Aorta (tissue), 5 donors: ENCODE results near the gene TCL1A. TPM values are rescaled to one million over a fixed set of nuclear protein-coding genes. Genes with fewer than 3 reads are reported as not detected.

ENCODE experiments used
- ATAC-seq: fragments of 200-7000 bp; cut with Tn5 transposase; one replicate; pipeline ENCODE4 v1.9.1; 2022; ENCODE audit warnings: moderate library complexity; ENCODE audit not compliant: low FRiP score
- DNase-seq, 2 donors: peaks; one replicate each; pipeline ENCODE4 v3.0.0-alpha.2; 2020
- H3K27ac ChIP-seq, 2 donors: one replicate each; pipeline ENCODE4 v1.5.1; 2013; ENCODE audit warnings: low read length in 2 of 2, mild to moderate bottlenecking in 2 of 2, moderate library complexity in 2 of 2, control low read depth in 1 of 2, inconsistent platforms in 1 of 2, low read depth in 1 of 2
- H3K27me3 ChIP-seq, 2 donors: one replicate each; pipeline ENCODE4 v1.6.1; 2013; ENCODE audit warnings: control low read depth in 1 of 2, low read length in 1 of 2, mild to moderate bottlenecking in 1 of 2, moderate library complexity in 1 of 2; ENCODE audit not compliant: insufficient read depth in 2 of 2, control insufficient read depth in 1 of 2
- H3K36me3 ChIP-seq, 2 donors: one replicate each; pipeline ENCODE4 v1.6.1; 2013; ENCODE audit warnings: control low read depth in 1 of 2, low read length in 1 of 2, mild to moderate bottlenecking in 1 of 2; ENCODE audit not compliant: insufficient read depth in 2 of 2, control insufficient read depth in 1 of 2
- H3K4me1 ChIP-seq, 2 donors: one replicate each; pipeline ENCODE4 v1.6.1; 2013; ENCODE audit warnings: low read length in 2 of 2, control low read depth in 1 of 2, mild to moderate bottlenecking in 1 of 2, moderate library complexity in 1 of 2; ENCODE audit not compliant: insufficient read depth in 2 of 2, control insufficient read depth in 1 of 2
- H3K4me3 ChIP-seq, 2 donors: one replicate each; pipeline ENCODE4 v1.5.1; 2013; ENCODE audit warnings: low read length in 2 of 2, control low read depth in 1 of 2, mild to moderate bottlenecking in 1 of 2
- H3K9me3 ChIP-seq: one replicate; pipeline ENCODE4 v1.6.1; 2013; ENCODE audit warnings: mild to moderate bottlenecking, low read length; ENCODE audit not compliant: control insufficient read depth
- WGBS, 2 donors: extraction: QIAGEN DNeasy Blood & Tissue Kit; methylation state at CpG; one replicate each; pipeline ENCODE4 v1.1.7; 2013; 5-methylcytosine and 5-hydroxymethylcytosine counted together
- intact Hi-C, 2 donors: fragments of 100-400 bp; cut with DNase I; formaldehyde crosslinking; loops; one replicate each; pipeline versions ENCODE4 v1.14.2 to v1.15.0; 2022
- polyA plus RNA-seq, 2 donors: library from polyadenylated mRNA; stranded (reverse); fragments of 200-250 nt; gene quantifications; one replicate each; pipeline ENCODE4 v1.2.3, GENCODE V29; 2013
- total RNA-seq, 2 donors: library from RNA; stranded (reverse); fragmentation: NEBNext Ultra II Directional; extraction: Animal tissue kit (Norgen Biotek cat#: 25700); gene quantifications; one replicate each; pipeline ENCODE4 v1.2.1, GENCODE V29; 2021
- donor health status: healthy with polysubstance abuse.
- donor health status: Bipolar disorder and iron deficiency.
- donor health status: DM: no; HTN: no; CAD: no.
- donor health status: DM: no; HTN: no; CAD: no.
- donor health status: DM: yes; HTN: yes; CAD: no.

Gene TCL1A
- total and polyA plus RNA-seq, 4 donors, result not detected

- no peak for DNase-seq
- no peak for ATAC-seq
- WGBS, 2 donors, result 29 to 31% methylated on average over 5 of the region's 5 CpGs
- no peaks in the 10 kb centered on the region for H3K36me3 ChIP-seq
- no peaks in the 10 kb centered on the region for H3K4me1 ChIP-seq
- no peaks in the 10 kb centered on the region for H3K27me3 ChIP-seq
- no peaks in the 10 kb centered on the region for H3K9me3 ChIP-seq
- H3K4me3 ChIP-seq, result no peak overlapping the region
- intact Hi-C loops, result no loop called here
- H3K27ac ChIP-seq, result no peak overlapping the region
Observed at GRCh38 chr14:95689441-95689840, 24.5 kb downstream of the TCL1A start.

- DNase-seq (no peak), ATAC-seq (no peak)
- Histone ChIP-seq H3K27me3 (no peaks in the 10 kb centered on the region), H3K4me3 (no peak overlapping the region), H3K36me3 (no peaks in the 10 kb centered on the region), H3K4me1 (no peaks in the 10 kb centered on the region), H3K9me3 (no peaks in the 10 kb centered on the region), H3K27ac (no peak overlapping the region)
- 55 to 65% methylated on average over 2 of the region's 2 CpGs for WGBS, 2 donors
- intact Hi-C loops, result no loop called here
Observed at GRCh38 chr14:95686935-95687334, 27.0 kb downstream of the TCL1A start.

DNA sequence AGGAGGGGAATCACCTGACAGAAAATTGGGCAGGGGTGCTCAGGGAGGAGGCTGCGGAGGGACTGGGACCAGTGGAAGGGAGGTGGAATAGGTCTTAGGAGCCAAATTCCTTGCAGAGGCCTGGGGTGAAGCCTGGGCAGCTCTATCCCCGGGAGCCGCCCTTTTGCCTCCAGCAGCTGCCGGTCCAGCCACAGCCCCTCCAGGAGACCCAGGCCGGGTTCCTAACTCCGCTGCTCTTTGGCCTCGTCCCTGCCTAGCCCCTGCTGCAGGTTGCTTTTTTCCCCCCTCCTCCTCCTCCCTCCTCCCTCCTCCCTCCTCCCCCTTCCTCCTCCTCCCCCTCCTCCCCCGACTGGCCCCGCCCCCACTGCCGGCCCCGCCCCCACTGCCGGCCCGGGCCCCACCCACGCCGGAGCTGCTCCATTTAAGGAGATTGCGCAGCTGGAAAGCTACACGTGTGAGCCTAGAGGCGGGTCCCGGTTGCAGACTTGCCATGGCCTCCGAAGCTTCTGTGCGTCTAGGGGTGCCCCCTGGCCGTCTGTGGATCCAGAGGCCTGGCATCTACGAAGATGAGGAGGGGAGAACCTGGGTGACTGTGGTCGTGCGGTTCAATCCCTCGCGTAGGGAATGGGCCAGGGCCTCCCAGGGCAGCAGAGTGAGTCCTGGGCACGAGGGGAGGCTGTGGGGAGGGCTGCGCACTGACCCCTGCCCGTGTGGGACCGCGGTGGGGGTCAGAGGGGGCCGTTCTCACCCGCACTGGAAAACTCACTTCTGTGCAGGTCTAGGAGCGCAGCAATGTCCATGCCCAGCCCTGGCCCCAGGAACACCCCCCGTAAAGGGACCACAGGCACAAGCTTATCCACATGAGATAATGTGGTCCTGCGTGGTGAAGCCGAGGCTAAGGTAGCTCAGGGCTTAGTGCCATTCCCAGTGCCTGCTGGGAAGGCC, 27.7 kb downstream of the TCL1A start, which contains the start of gene TCL1B:
Gene TCL1B, plus strand, starts transcription at position 449 of the 945 bp plus-strand sequence. Its CDS starts 42 bp downstream, at position 491.
- intact Hi-C loops, result no loop called here
- ATAC-seq (no peak), DNase-seq (no peak)
- no peak within 1 kb of the TSS for H3K4me3 ChIP-seq
- H3K27me3 ChIP-seq, result no peaks in the 10 kb centered on the region
- H3K4me1 ChIP-seq, result no peaks in the 10 kb centered on the region
- 81 to 87% methylated on average over 26 to 38 of the region's 38 CpGs for WGBS, 2 donors
- no peak within 1 kb of the TSS for H3K27ac ChIP-seq
- no peaks in the 10 kb centered on the region for H3K9me3 ChIP-seq
- H3K36me3 ChIP-seq, result no peaks in the 10 kb centered on the region

DNA sequence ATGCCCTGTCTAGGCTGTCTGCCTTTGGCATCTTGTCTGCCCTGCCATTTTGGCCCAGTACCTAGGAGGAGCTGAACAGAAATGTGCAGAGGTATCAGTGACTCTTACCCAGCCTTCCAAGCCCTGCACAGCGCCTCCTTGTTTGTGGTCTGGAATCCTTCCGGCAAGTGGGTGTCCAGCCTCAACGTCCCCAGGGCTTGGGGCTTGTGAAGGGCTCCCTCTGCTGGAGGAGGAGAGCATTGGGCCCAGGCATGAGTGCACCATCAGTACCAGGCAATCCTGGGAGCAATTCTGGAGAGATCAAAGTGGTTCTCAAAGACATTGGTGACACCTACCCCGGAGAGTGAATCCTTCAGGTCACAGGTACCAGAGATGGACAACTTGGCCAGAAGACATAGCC, 30.1 kb downstream of the TCL1A start:
- no peaks in the 10 kb centered on the region for H3K27me3 ChIP-seq
- intact Hi-C loops, result no loop called here
- 53 to 70% methylated on average over 4 of the region's 4 CpGs for WGBS, 2 donors
- DNase-seq (no peak), ATAC-seq (no peak)
- no peaks in the 10 kb centered on the region for H3K9me3 ChIP-seq
- H3K27ac ChIP-seq, result no peak overlapping the region
- no peaks in the 10 kb centered on the region for H3K4me1 ChIP-seq
- H3K4me3 ChIP-seq, result no peak overlapping the region
- H3K36me3 ChIP-seq, result no peaks in the 10 kb centered on the region

GRCh38 chr14:95681153-95681552, 32.8 kb downstream of the TCL1A start:
- no peak for DNase-seq
- Histone ChIP-seq H3K4me3 (no peak overlapping the region), H3K9me3 (peaks cover 2% of the 10 kb centered on the region), H3K27ac (no peak overlapping the region), H3K4me1 (no peaks in the 10 kb centered on the region), H3K27me3 (no peaks in the 10 kb centered on the region), H3K36me3 (no peaks in the 10 kb centered on the region)
- 78 to 80% methylated on average over 2 of the region's 2 CpGs for WGBS, 2 donors
- ATAC-seq, result no peak
- intact Hi-C loops, result no loop called here

- Histone ChIP-seq H3K36me3 (no peaks in the 10 kb centered on the region), H3K4me3 (no peak overlapping the region), H3K9me3 (peaks cover 2% of the 10 kb centered on the region), H3K4me1 (no peaks in the 10 kb centered on the region), H3K27me3 (no peaks in the 10 kb centered on the region), H3K27ac (no peak overlapping the region)
- WGBS, 2 donors, result 21 to 22% methylated on average over 8 of the region's 8 CpGs
- no peak for DNase-seq
- ATAC-seq, result no peak
- intact Hi-C loops, result no loop called here
Observed at GRCh38 chr14:95679998-95680735, 33.8 kb downstream of the TCL1A start.

DNA sequence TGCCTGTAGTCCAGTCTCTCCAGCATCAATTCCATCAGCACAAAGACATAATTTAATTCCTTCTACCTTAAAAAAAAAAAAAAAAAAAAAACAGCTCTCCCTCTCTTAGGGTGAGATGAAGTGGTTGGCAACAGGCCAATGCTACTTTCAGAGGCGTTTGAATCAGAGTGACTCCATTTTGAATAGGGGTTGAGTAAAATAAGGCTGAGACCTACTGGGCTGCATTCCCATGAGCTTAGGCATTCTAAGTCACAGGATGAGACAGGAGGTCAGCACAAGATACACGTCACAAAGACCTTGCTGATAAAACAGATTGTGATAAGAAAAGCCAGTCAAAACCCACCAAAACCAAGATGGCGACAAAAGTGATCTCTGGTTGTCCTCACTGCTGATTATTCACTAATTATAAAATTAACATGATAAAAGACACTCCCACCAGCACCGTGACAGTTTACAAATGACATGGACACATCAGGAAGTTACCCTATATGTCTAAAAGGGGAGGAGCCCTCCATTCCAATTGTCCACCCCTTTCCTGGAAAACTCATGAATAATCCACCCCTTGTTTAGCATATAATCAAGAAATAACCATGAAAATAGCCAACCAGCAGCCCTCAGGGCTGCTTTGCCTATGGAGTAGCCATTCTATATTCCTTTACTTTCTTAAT, 34.6 kb downstream of the TCL1A start:
- intact Hi-C loops, result no loop called here
- Histone ChIP-seq H3K4me3 (no peak overlapping the region), H3K4me1 (no peaks in the 10 kb centered on the region), H3K27ac (no peak overlapping the region), H3K9me3 (peaks cover 2% of the 10 kb centered on the region), H3K36me3 (no peaks in the 10 kb centered on the region), H3K27me3 (no peaks in the 10 kb centered on the region)
- 62 to 65% methylated on average over 4 of the region's 4 CpGs for WGBS, 2 donors
- no peak for ATAC-seq
- DNase-seq, result no peak

DNA sequence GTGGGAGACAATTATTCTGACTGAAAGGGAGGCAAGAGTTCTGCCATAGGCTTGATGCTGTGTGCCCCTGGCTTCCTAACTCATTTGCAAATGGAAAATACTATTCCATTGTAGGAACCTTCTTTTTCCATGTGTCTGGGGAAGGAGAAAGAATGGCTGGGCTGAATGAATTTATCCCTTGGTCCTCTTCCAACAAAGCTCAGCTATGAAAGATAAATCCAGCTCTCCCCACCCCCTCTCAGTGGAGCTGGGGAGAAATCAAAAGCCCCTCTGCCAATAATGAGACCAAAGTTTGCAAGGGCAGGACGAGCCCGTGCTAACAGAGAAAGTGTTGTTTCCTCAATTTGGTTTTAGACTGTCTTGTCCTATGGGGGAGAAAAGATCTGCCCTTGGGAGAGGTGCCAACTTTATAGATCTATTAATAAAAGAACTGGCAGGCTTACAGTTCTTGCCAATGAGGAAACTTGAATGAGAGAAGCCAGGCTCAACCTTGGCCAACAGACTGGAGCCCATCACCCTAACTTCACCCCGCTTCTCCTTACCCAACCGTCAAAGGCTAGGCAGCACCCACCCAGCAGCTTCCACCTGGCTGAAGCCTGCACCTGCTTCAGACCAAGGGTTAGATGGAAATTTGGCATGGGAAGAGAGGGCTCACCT, 36.6 kb downstream of the TCL1A start:
- Histone ChIP-seq H3K9me3 (peaks cover 2% of the 10 kb centered on the region), H3K4me3 (no peak overlapping the region), H3K27ac (no peak overlapping the region), H3K27me3 (no peaks in the 10 kb centered on the region), H3K4me1 (no peaks in the 10 kb centered on the region), H3K36me3 (no peaks in the 10 kb centered on the region)
- intact Hi-C loops, result no loop called here
- DNase-seq (no peak), ATAC-seq (no peak)
- 47 to 49% methylated on average over 4 of the region's 4 CpGs for WGBS, 2 donors
